IMR-90 (cell line): ENCODE measurements around the gene CYP11A1. TPM values are rescaled to one million over a fixed set of nuclear protein-coding genes. Genes with fewer than 3 reads are reported as not detected.
A peak's percentile ranks its signal among the peaks of the same experiment; 100 is the strongest.

Source experiments
- ATAC-seq: fragments of 200-7000 bp; cut with Tn5 transposase; 2 replicates; pipeline ENCODE4 v1.9.1; 2020; ENCODE audit warnings: low read depth, mild to moderate bottlenecking, moderate library complexity
- BruUV-seq: library from RNA; stranded (reverse); fragments of 400-500 nt; replicated peaks from 2 replicates; lab custom pipeline; 2021; lab: Mats Ljungman, UMichigan
- CTCF ChIA-PET: fragments of 300-600 bp; formaldehyde crosslinking; extraction: SDS; loops from one replicate; lab custom pipeline; 2021; ENCODE audit warnings: antibody characterized with exemption; lab: Yijun Ruan, JAX
- POLR2A ChIA-PET: fragments of 300-600 bp; sonication (Branson Sonifier 250); formaldehyde crosslinking; loops from one replicate; lab custom pipeline; 2022; ENCODE audit warnings: antibody characterized with exemption; ENCODE audit not compliant: unreplicated experiment; lab: Charles Lee
- DNase-seq: peaks from one replicate; pipeline ENCODE4 v3.0.0; 2013
- H2AFZ ChIP-seq: replicated peaks from 2 replicates; pipeline ENCODE3; 2013; ENCODE audit warnings: low read length, mild to moderate bottlenecking; ENCODE audit not compliant: poor library complexity
- H2AK5ac ChIP-seq: 2 replicates; pipeline ENCODE4 v1.6.1; 2013; ENCODE audit warnings: low read depth, low read length, inconsistent platforms
- H2AK9ac ChIP-seq: replicated peaks from 2 replicates; pipeline ENCODE3; 2013; ENCODE audit warnings: mild to moderate bottlenecking, low read depth, low read length, moderate library complexity; ENCODE audit not compliant: poor library complexity
- H2BK120ac ChIP-seq: 2 replicates; pipeline ENCODE4 v1.6.1; 2013; ENCODE audit warnings: low read depth, low read length, inconsistent platforms
- H2BK15ac ChIP-seq: 3 replicates; pipeline ENCODE4 v1.6.1; 2013; ENCODE audit warnings: low read depth, low read length, inconsistent platforms
- H2BK20ac ChIP-seq: 2 replicates; pipeline ENCODE4 v1.6.1; 2013; ENCODE audit warnings: low read depth, mild to moderate bottlenecking, inconsistent platforms, low read length, moderate library complexity
- H2BK5ac ChIP-seq: 2 replicates; pipeline ENCODE4 v1.6.1; 2013; ENCODE audit warnings: mild to moderate bottlenecking, low read depth, low read length, inconsistent platforms; ENCODE audit not compliant: poor library complexity, severe bottlenecking
- H3K14ac ChIP-seq: replicated peaks from 2 replicates; pipeline ENCODE4 v1.6.1; 2013; ENCODE audit warnings: low read depth, low read length, inconsistent platforms
- H3K18ac ChIP-seq: 2 replicates; pipeline ENCODE4 v1.6.1; 2013; ENCODE audit warnings: low read depth, low read length, control low read depth
- H3K23ac ChIP-seq: 2 replicates; pipeline ENCODE4 v1.6.1; 2013; ENCODE audit warnings: low read depth, low read length, inconsistent platforms
- H3K27ac ChIP-seq: 2 replicates; pipeline ENCODE4 v1.5.1; 2013; ENCODE audit warnings: mild to moderate bottlenecking, control low read depth, low read length; ENCODE audit not compliant: insufficient read depth
- H3K27me3 ChIP-seq: 2 replicates; pipeline ENCODE4 v1.6.1; 2013; ENCODE audit warnings: low read length; ENCODE audit not compliant: control insufficient read depth, insufficient read depth
- H3K36me3 ChIP-seq: 2 replicates; pipeline ENCODE4 v1.6.1; 2013; ENCODE audit warnings: low read length, mixed read lengths; ENCODE audit not compliant: control insufficient read depth, insufficient read depth
- H3K4ac ChIP-seq: 2 replicates; pipeline ENCODE4 v1.6.1; 2013; ENCODE audit warnings: low read depth, low read length, inconsistent platforms
- H3K4me1 ChIP-seq: 2 replicates; pipeline ENCODE4 v1.6.1; 2013; ENCODE audit warnings: low read length, mixed read lengths; ENCODE audit not compliant: control insufficient read depth, insufficient read depth
- H3K4me2 ChIP-seq: 2 replicates; pipeline ENCODE4 v1.6.1; 2013; ENCODE audit warnings: low read depth, mild to moderate bottlenecking, control low read depth, low read length, moderate library complexity
- H3K4me3 ChIP-seq: 2 replicates; pipeline ENCODE4 v1.5.1; 2013; ENCODE audit warnings: low read depth, mild to moderate bottlenecking, control low read depth, low read length, moderate library complexity; ENCODE audit not compliant: insufficient read depth
- H3K56ac ChIP-seq: 2 replicates; pipeline ENCODE4 v1.6.1; 2013; ENCODE audit warnings: low read length, inconsistent platforms; ENCODE audit not compliant: insufficient read depth; ENCODE audit errors: extremely low read depth
- H3K79me1 ChIP-seq, 2 experiments: 2 replicates each; pipeline ENCODE4 v1.6.1; 2013; ENCODE audit warnings: low read length in 2 of 2, inconsistent platforms in 1 of 2, low read depth in 1 of 2
- H3K9ac ChIP-seq: 2 replicates; pipeline ENCODE4 v1.6.1; 2013; ENCODE audit warnings: low read depth, low read length, control low read depth
- H3K9me1 ChIP-seq: 2 replicates; pipeline ENCODE4 v1.6.1; 2013; ENCODE audit warnings: low read length, inconsistent platforms; ENCODE audit not compliant: insufficient read depth
- H3K9me3 ChIP-seq: 2 replicates; pipeline ENCODE4 v1.6.1; 2013; ENCODE audit warnings: low read length; ENCODE audit not compliant: control insufficient read depth, insufficient read depth
- H4K20me1 ChIP-seq: 2 replicates; pipeline ENCODE4 v1.6.1; 2013; ENCODE audit warnings: low read length, inconsistent platforms; ENCODE audit not compliant: insufficient read depth
- H4K5ac ChIP-seq: 2 replicates; pipeline ENCODE4 v1.6.1; 2013; ENCODE audit warnings: mild to moderate bottlenecking, low read depth, low read length, control low read depth
- H4K8ac ChIP-seq, 2 experiments: 2 replicates each; pipeline ENCODE4 v1.6.1; 2013; ENCODE audit warnings: low read depth in 2 of 2, low read length in 2 of 2, control low read depth in 1 of 2, inconsistent platforms in 1 of 2
- H4K91ac ChIP-seq: 2 replicates; pipeline ENCODE4 v1.6.1; 2013; ENCODE audit warnings: low read depth, low read length, inconsistent platforms; ENCODE audit not compliant: insufficient read depth
- NFE2L2 ChIP-seq: fragments of 150-350 bp; IDR thresholded peaks from 2 replicates; pipeline ENCODE4 v1.6.1; 2016; ENCODE audit warnings: low read depth, mild to moderate bottlenecking, low read length
- RCOR1 ChIP-seq: IDR thresholded peaks from 2 replicates; pipeline ENCODE4 v1.6.1; 2012; ENCODE audit warnings: mild to moderate bottlenecking, low read length, improper control_type of control experiment; ENCODE audit not compliant: insufficient replicate concordance
- WGBS, 2 experiments: methylation state at CpG; one replicate each; pipeline versions ENCODE4 v1.1.5 to v1.1.7; 2013; ENCODE audit warnings: missing lambda C conversion rate in 2 of 2; ENCODE audit not compliant: insufficient read length in 1 of 2; ENCODE audit errors: extremely low coverage in 2 of 2; 5-methylcytosine and 5-hydroxymethylcytosine counted together
- dilution Hi-C: fragments of 300-500 bp; cut with HindIII; formaldehyde crosslinking; loops from one replicate; pipeline ENCODE4 v1.14.3; 2018; ENCODE audit warnings: low sequenced_read_pairs; ENCODE audit not compliant: unreplicated experiment
- in situ Hi-C: fragments of 300-500 bp; cut with MboI; formaldehyde crosslinking; loops from 3 replicates; pipeline ENCODE4 v1.14.3; 2019; ENCODE audit warnings: low sequenced_read_pairs, inconsistent platforms, mixed read lengths
- intact Hi-C: fragments of 100-400 bp; cut with micrococcal nuclease; formaldehyde crosslinking; loops from 2 replicates; pipeline ENCODE4 v1.10.0; 2022
- polyA plus RNA-seq, 3 experiments: library from polyadenylated mRNA; depleted of rRNA; stranded (reverse); fragments of >200 nt; gene quantifications; 2 replicates each; pipeline ENCODE4 v1.2.3, GENCODE V29; 2012; ENCODE audit warnings: low replicate concordance in 1 of 3
- total RNA-seq: library from RNA; depleted of rRNA; stranded (reverse); fragments of >200 nt; gene quantifications from 2 replicates; pipeline ENCODE4 v1.2.3, GENCODE V29; 2012

CYP11A1 gene
- total and polyA plus RNA-seq, 2 of the 4 experiments (the other 2 are of a cell fraction), result 0.18 to 0.50 TPM

- BruUV-seq, result no TSS peak
- Histone ChIP-seq H2BK120ac (no peak overlapping the region), H3K4me3 (no peak overlapping the region), H2AK5ac (no peak overlapping the region), H3K4me2 (no peak overlapping the region), H2BK5ac (no peak overlapping the region), H3K9ac (no peak overlapping the region), H3K27me3 (peaks cover 12% of the 10 kb centered on the region), H2BK15ac (no peak overlapping the region), H3K79me1 (no peaks in the 10 kb centered on the region), H2AFZ (no peak overlapping the region), H3K4ac (no peak overlapping the region), H3K18ac (no peak overlapping the region), H3K56ac (no peak overlapping the region), H3K14ac (no peak overlapping the region), H4K20me1 (no peaks in the 10 kb centered on the region; the same call in 1 of the 2 replicates), H3K27ac (no peak overlapping the region), H2BK20ac (no peak overlapping the region), H3K36me3 (no peaks in the 10 kb centered on the region), H4K8ac (no peak overlapping the region), H3K23ac (no peak overlapping the region), H3K9me3 (no peaks in the 10 kb centered on the region), H3K4me1 (peaks cover 4% of the 10 kb centered on the region; the same call in 1 of the 2 replicates), H2AK9ac (peak overlapping the region; percentile 62), H3K9me1 (no peaks in the 10 kb centered on the region), H4K5ac (no peak overlapping the region), H4K91ac (no peak overlapping the region)
- dilution Hi-C loops, result no loop called here
- intact Hi-C loops, result loop anchor here (10.0 kb wide), 1 partner anchor 579 kb away; the partner anchor contains the start of gene RPP25
- DNase-seq, result no peak
- ChIA-PET POLR2A (no interaction called here), CTCF (no interaction called here)
- TF ChIP-seq NFE2L2, result no peak
- no peak for TF ChIP-seq RCOR1
- no CpG with 5 or more reads among the region's 1 CpG for WGBS, 2 experiments
- in situ Hi-C loops, result loop anchor here (10.0 kb wide), 1 partner anchor 399 kb away; no protein-coding TSS in a partner anchor
- no peak for ATAC-seq
Measured at GRCh38 chr15:74376226-74376625, 8.8 kb upstream of the CYP11A1 start.
